ENCODE data around the gene MOB2.

- TF ChIP-seq SIN3A (IDR thresholded peaks at IDR 0.05; ENCODE audit: borderline replicate concordance, insufficient read depth, low read length), result no peak
- no peak for TF ChIP-seq REST (IDR thresholded peaks at IDR 0.05; ENCODE audit: insufficient read depth in 1 of 2, low read depth in 2 of 2, low read length in 2 of 2)
Measured at GRCh38 chr11:1468473-1469066, 18.0 kb downstream of the MOB2 start.

All from PFSK-1 (cell line).